Stimulated activated CD4-positive, alpha-beta T cell treated with anti-CD3 and anti-CD28 coated beads, Interleukin-4, amount 100 ng/mL, for 1 hour (primary cell): ENCODE measurements around the gene CFI.
"Not testable (repeated sequence)": the region's sequence is repeated elsewhere in the genome, so short reads cannot be mapped to it uniquely, and the experiment has no call there.

Source experiments
- DNase-seq: peaks from one replicate; pipeline ENCODE4 v3.0.0-alpha.2; 2020

Gene CFI

GRCh38 chr4:109795059-109795458 is 6.7 kb downstream of the CFI start:
- no peak for DNase-seq

- no peak for DNase-seq
Observed at GRCh38 chr4:109787807-109788206, 14.0 kb downstream of the CFI start.

GRCh38 chr4:109786846-109787245 is 15.0 kb downstream of the CFI start:
- no peak for DNase-seq

GRCh38 chr4:109782092-109782491 is 19.7 kb downstream of the CFI start:
- not testable (repeated sequence) for DNase-seq

- DNase-seq: no peak
Observed at GRCh38 chr4:109764789-109765402, 36.9 kb downstream of the CFI start.

- DNase-seq: no peak
Observed at GRCh38 chr4:109764376-109764775, 37.4 kb downstream of the CFI start.

GRCh38 chr4:109760682-109761081 is 41.1 kb downstream of the CFI start:
- DNase-seq: no peak

- no peak for DNase-seq
Observed at GRCh38 chr4:109755656-109756055, 46.1 kb downstream of the CFI start.

GRCh38 chr4:109754093-109754857 is 47.5 kb downstream of the CFI start:
- DNase-seq: no peak

- no peak for DNase-seq
Observed at GRCh38 chr4:109752525-109752924, 49.3 kb downstream of the CFI start.

GRCh38 chr4:109751852-109752251 is 49.9 kb downstream of the CFI start:
- DNase-seq: no peak

- no peak for DNase-seq
Observed at GRCh38 chr4:109750652-109751244, 51.1 kb downstream of the CFI start.

- DNase-seq: no peak
Observed at GRCh38 chr4:109749388-109750082, 52.3 kb downstream of the CFI start.

GRCh38 chr4:109748114-109748513 is 53.7 kb downstream of the CFI start:
- no peak for DNase-seq

- no peak for DNase-seq
Observed at GRCh38 chr4:109746728-109747127, 55.1 kb downstream of the CFI start.

GRCh38 chr4:109745830-109746229 is 56.0 kb downstream of the CFI start:
- no peak for DNase-seq

GRCh38 chr4:109739547-109739946 is 62.3 kb downstream of the CFI start:
- no peak for DNase-seq

- no peak for DNase-seq
Observed at GRCh38 chr4:109738104-109738872, 63.5 kb downstream of the CFI start.

- DNase-seq: no peak
Observed at GRCh38 chr4:109735566-109736365, 66.0 kb downstream of the CFI start.

GRCh38 chr4:109733728-109734127 is 68.1 kb downstream of the CFI start:
- DNase-seq: no peak

GRCh38 chr4:109730619-109731545 is 70.9 kb downstream of the CFI start:
- DNase-seq: no peak
